Astrocyte (in vitro differentiated cells and primary cell): ENCODE data around the gene MCF2L. TPM values are rescaled to one million over a fixed set of nuclear protein-coding genes. Genes with fewer than 3 reads are reported as not detected.

Experiments
- DNase-seq: peaks from one replicate; pipeline ENCODE4 v3.0.0-alpha.2; 2010; ENCODE audit warnings: low read depth
- FAIRE-seq: peaks from 2 replicates; lab custom pipeline; 2011; peaks lifted over from hg19 to GRCh38; lab: Jason Lieb, UNC
- H2AFZ ChIP-seq: 2 replicates; pipeline ENCODE4 v1.6.0; 2012; ENCODE audit warnings: low read depth, low read length, inconsistent platforms
- H3K27ac ChIP-seq: 2 replicates; pipeline ENCODE4 v1.5.1; 2011; ENCODE audit warnings: low read depth, low read length, inconsistent platforms
- H3K27me3 ChIP-seq: 2 replicates; pipeline ENCODE4 v1.6.0; 2011; ENCODE audit warnings: low read length, inconsistent platforms; ENCODE audit not compliant: insufficient read depth
- H3K36me3 ChIP-seq: 2 replicates; pipeline ENCODE4 v1.5.1; 2011; ENCODE audit warnings: low read length, inconsistent platforms; ENCODE audit not compliant: insufficient read depth
- H3K4me1 ChIP-seq: 2 replicates; pipeline ENCODE4 v1.5.1; 2011; ENCODE audit warnings: low read length, inconsistent platforms; ENCODE audit not compliant: insufficient read depth
- H3K4me2 ChIP-seq: 2 replicates; pipeline ENCODE4 v1.6.0; 2012; ENCODE audit warnings: low read length, inconsistent platforms
- H3K4me3 ChIP-seq: 2 replicates; pipeline ENCODE4 v1.5.1; 2011; ENCODE audit warnings: low read depth, mild to moderate bottlenecking, low read length, inconsistent platforms; ENCODE audit not compliant: insufficient read depth
- H3K79me2 ChIP-seq: 2 replicates; pipeline ENCODE4 v1.6.0; 2012; ENCODE audit warnings: mild to moderate bottlenecking, low read length, inconsistent platforms; ENCODE audit not compliant: insufficient read depth
- H3K9ac ChIP-seq: 2 replicates; pipeline ENCODE4 v1.6.0; 2012; ENCODE audit warnings: mild to moderate bottlenecking, low read length, inconsistent platforms
- H3K9me3 ChIP-seq: 2 replicates; pipeline ENCODE4 v1.5.1; 2012; ENCODE audit warnings: low read depth, mild to moderate bottlenecking, low read length, inconsistent platforms; ENCODE audit not compliant: insufficient read depth
- H4K20me1 ChIP-seq: 2 replicates; pipeline ENCODE4 v1.6.0; 2012; ENCODE audit warnings: low read length, inconsistent platforms; ENCODE audit not compliant: insufficient read depth
- H3K27ac Mint-ChIP-seq: one replicate; pipeline ENCODE4 v1.8.0; 2021; ENCODE audit warnings: mild to moderate bottlenecking, mixed read lengths; ENCODE audit not compliant: unreplicated experiment
- H3K27me3 Mint-ChIP-seq: one replicate; pipeline ENCODE4 v1.8.0; 2021; ENCODE audit warnings: low read depth, mixed read lengths; ENCODE audit not compliant: unreplicated experiment
- H3K36me3 Mint-ChIP-seq: one replicate; pipeline ENCODE4 v1.8.0; 2021; ENCODE audit warnings: low read depth, mixed read lengths; ENCODE audit not compliant: unreplicated experiment
- H3K4me1 Mint-ChIP-seq: one replicate; pipeline ENCODE4 v1.8.0; 2021; ENCODE audit warnings: low read depth, mixed read lengths; ENCODE audit not compliant: unreplicated experiment
- H3K4me3 Mint-ChIP-seq: one replicate; pipeline ENCODE4 v1.8.0; 2021; ENCODE audit warnings: mild to moderate bottlenecking, moderate library complexity, mixed read lengths; ENCODE audit not compliant: unreplicated experiment
- H3K9me3 Mint-ChIP-seq: one replicate; pipeline ENCODE4 v1.8.0; 2021; ENCODE audit warnings: mild to moderate bottlenecking, mixed read lengths; ENCODE audit not compliant: unreplicated experiment
- CTCF ChIP-seq: IDR thresholded peaks from 2 replicates; pipeline ENCODE4 v1.5.1; 2011; ENCODE audit warnings: low read depth, mild to moderate bottlenecking, inconsistent platforms, low read length, moderate library complexity; ENCODE audit not compliant: insufficient read depth
- EZH2 ChIP-seq: IDR thresholded peaks from 2 replicates; pipeline ENCODE4 v1.6.1; 2012; ENCODE audit warnings: mild to moderate bottlenecking, low read length, inconsistent platforms; ENCODE audit not compliant: insufficient read depth
- total RNA-seq: library from RNA; stranded (reverse); gene quantifications from 2 replicates; pipeline ENCODE4 v1.2.1, GENCODE V29; 2021

The MCF2L gene
- total RNA-seq, 1 donor from 2014 or later, result 3.4 TPM

- peak overlapping the region; percentile 72 for H3K27ac Mint-ChIP-seq
- FAIRE-seq, result no peak
These were observed 53.4 kb downstream of the MCF2L start for GRCh38 chr13:113022391-113022744.

DNA sequence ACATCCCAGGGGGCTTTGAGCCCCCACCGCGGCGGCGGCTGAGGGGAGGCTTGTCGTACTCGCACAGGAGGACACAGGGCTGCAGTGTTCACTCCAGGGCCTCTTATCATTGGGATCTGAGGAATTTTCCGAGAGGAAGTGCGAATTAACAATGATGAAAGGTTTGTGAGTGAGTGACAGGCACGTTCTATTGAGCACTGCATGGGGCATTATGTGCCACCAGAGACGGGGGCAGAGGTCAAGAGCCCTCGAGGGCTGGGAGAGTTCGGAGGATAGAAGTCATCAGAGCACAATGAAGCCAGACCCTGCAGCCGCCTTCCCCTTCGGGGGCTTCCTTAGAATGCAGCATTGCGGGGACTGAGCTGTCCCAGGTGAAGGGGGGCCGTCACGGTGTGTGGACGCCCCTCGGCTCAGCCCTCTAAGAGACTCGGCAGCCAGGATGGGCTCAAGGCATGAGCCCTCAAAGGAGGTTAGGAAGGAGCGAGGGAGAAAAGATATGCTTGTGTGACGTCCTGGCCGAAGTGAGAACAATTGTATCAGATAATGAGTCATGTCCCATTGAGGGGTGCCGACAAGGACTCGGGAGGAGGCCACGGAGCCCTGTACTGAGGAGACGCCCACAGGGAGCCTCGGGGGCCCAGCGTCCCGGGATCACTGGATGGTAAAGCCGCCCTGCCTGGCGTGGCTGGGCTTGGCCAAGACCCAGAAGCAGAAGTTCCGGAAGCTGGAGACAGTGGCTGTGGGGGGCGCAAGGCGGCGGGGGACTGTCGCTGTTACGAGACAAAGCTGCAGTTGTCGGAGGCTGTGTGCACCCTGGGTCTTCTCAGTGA is 53.9 kb downstream of the MCF2L start:
- Histone ChIP-seq H3K4me1 (peaks cover 7% of the 10 kb centered on the region), H3K9me3 (no peaks in the 10 kb centered on the region), H3K27me3 (peaks cover 15% of the 10 kb centered on the region), H2AFZ (peak overlapping the region; percentile 69), H3K9ac (no peak overlapping the region), H3K4me3 (peak overlapping the region; percentile 10), H4K20me1 (no peaks in the 10 kb centered on the region), H3K36me3 (no peaks in the 10 kb centered on the region), H3K4me2 (peak overlapping the region; percentile 58), H3K27ac (no peak overlapping the region), H3K79me2 (no peaks in the 10 kb centered on the region)
- H3K9me3 Mint-ChIP-seq, result peaks cover 8% of the 10 kb centered on the region
- TF ChIP-seq EZH2 (peak; percentile 41), CTCF (no peak)
- peaks cover 41% of the 10 kb centered on the region for H3K27me3 Mint-ChIP-seq
- H3K4me1 Mint-ChIP-seq, result peaks cover 8% of the 10 kb centered on the region
- no peak overlapping the region for H3K4me3 Mint-ChIP-seq
- DNase-seq (peak; percentile 4), FAIRE-seq (no peak)
- H3K27ac Mint-ChIP-seq, result peak overlapping the region; percentile 72
- H3K36me3 Mint-ChIP-seq, result peaks cover 5% of the 10 kb centered on the region

More at GRCh38 chr13:113022391-113022744, 53.4 kb downstream of the MCF2L start:
- Histone ChIP-seq H3K36me3 (no peaks in the 10 kb centered on the region), H3K4me1 (peaks cover 7% of the 10 kb centered on the region), H3K9ac (no peak overlapping the region), H3K4me2 (peak overlapping the region; percentile 58), H4K20me1 (no peaks in the 10 kb centered on the region), H2AFZ (peak overlapping the region; percentile 47), H3K4me3 (no peak overlapping the region), H3K79me2 (no peaks in the 10 kb centered on the region), H3K27me3 (peaks cover 15% of the 10 kb centered on the region), H3K27ac (no peak overlapping the region), H3K9me3 (no peaks in the 10 kb centered on the region)
- DNase-seq, result no peak
- H3K36me3 Mint-ChIP-seq, result peaks cover 5% of the 10 kb centered on the region
- peaks cover 8% of the 10 kb centered on the region for H3K9me3 Mint-ChIP-seq
- peaks cover 8% of the 10 kb centered on the region for H3K4me1 Mint-ChIP-seq
- H3K27me3 Mint-ChIP-seq, result peaks cover 46% of the 10 kb centered on the region
- TF ChIP-seq CTCF (no peak), EZH2 (no peak)
- H3K4me3 Mint-ChIP-seq, result no peak overlapping the region
